T-helper 17 cell (primary cell): ENCODE results near the gene CYP27A1. TPM values are rescaled to one million over a fixed set of nuclear protein-coding genes. Genes with fewer than 3 reads are reported as not detected.
"Not testable (repeated sequence)": the region's sequence is repeated elsewhere in the genome, so short reads cannot be mapped to it uniquely, and the experiment has no call there.

Experiments
- ATAC-seq: fragments of 150-1000 bp; cut with Tn5 transposase; 2 replicates; pipeline ENCODE4 v1.10.0; 2021; ENCODE audit warnings: mild to moderate bottlenecking, moderate library complexity
- DNase-seq, 3 donors: peaks; one replicate each; pipeline versions ENCODE4 v3.0.0 to v3.0.0-alpha.2; 2020 to 2021
- H3K9me3 ChIP-seq: one replicate; pipeline ENCODE4 v1.7.0; 2013; ENCODE audit warnings: low read length, mild to moderate bottlenecking; ENCODE audit not compliant: control insufficient read depth, poor library complexity, severe bottlenecking
- H3K27ac Mint-ChIP-seq: one replicate; pipeline ENCODE4 v1.8.0; 2022; ENCODE audit warnings: mild to moderate bottlenecking, moderate library complexity, mixed read lengths
- H3K27me3 Mint-ChIP-seq: one replicate; pipeline ENCODE4 v1.8.0; 2022; ENCODE audit warnings: mixed read lengths
- H3K36me3 Mint-ChIP-seq: one replicate; pipeline ENCODE4 v1.8.0; 2022; ENCODE audit warnings: low read depth, mixed read lengths
- H3K4me1 Mint-ChIP-seq: one replicate; pipeline ENCODE4 v1.8.0; 2022; ENCODE audit warnings: mild to moderate bottlenecking, mixed read lengths
- H3K4me3 Mint-ChIP-seq: one replicate; pipeline ENCODE4 v1.8.0; 2022; ENCODE audit warnings: mild to moderate bottlenecking, moderate library complexity, mixed read lengths
- total RNA-seq, 4 donors: library from RNA in 2 of 4; stranded (reverse) in 2 of 4; gene quantifications; one replicate each; pipeline ENCODE4 v1.2.3 and lab custom pipeline; 2022 to 2026

The CYP27A1 gene
- total RNA-seq, 2 donors from 2014 or later = 0.39 to 0.52 TPM

DNA sequence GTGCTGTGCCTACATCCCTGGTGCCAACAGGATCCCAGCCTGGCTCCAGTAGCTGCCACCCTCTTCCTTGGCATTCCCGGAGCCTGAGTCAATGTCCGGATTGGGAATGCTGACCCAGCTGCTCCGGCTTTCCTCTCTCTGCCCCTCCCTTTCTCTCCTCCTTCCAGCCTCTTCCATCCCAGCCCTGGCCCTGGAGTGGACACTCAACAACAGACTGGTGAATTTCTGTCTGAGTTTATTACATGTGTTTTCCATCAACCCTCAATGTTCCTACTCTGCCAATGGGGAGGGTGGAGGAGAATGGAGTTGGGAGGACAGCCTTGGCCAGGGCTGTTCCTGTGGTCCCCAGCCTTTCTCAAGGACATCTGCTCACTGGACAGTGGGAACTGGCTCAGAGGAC lies 50.6 kb downstream of the CYP27A1 start:
- DNase-seq (no peak), ATAC-seq (no peak)
- Mint-ChIP-seq H3K4me1 (peaks cover 4% of the 10 kb centered on the region), H3K36me3 (peaks cover 5% of the 10 kb centered on the region), H3K4me3 (no peak overlapping the region), H3K27ac (no peak overlapping the region), H3K27me3 (peaks cover 50% of the 10 kb centered on the region)
- no peaks in the 10 kb centered on the region for H3K9me3 ChIP-seq

DNA sequence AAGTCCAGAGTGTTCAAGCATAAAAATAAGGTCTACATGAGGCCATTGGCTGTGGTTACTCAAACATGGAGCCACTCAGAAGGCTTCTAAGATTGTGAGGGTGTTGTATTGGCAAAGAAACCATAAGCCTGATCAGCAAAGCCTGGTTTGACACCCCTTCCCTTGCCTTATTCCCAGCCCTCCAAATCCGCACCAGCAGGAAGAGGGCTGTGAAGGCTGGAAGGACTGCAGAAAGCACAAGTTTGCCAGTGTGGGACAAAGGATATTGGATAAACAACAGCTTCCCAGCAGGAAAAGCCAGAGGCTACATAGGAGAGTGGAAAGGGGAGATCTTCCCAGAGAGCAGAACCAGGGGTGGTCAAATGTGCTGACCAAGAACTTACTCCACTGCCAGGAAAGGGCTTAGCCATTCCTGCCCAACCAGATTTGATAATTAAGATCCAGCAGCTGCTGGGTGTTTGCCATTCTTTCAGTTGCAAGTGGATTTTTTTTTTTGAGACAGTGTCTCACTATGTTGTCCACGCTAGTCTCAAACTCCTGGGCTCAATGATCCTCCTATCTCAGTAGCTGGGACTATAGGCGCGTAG lies 51.2 kb downstream of the CYP27A1 start:
- DNase-seq = no peak
- no peak overlapping the region for H3K4me3 Mint-ChIP-seq
- H3K27me3 Mint-ChIP-seq = peaks cover 50% of the 10 kb centered on the region
- peaks cover 2% of the 10 kb centered on the region for H3K4me1 Mint-ChIP-seq
- ATAC-seq = no peak
- peaks cover 5% of the 10 kb centered on the region for H3K36me3 Mint-ChIP-seq
- H3K27ac Mint-ChIP-seq = no peak overlapping the region
- H3K9me3 ChIP-seq = no peaks in the 10 kb centered on the region

DNA sequence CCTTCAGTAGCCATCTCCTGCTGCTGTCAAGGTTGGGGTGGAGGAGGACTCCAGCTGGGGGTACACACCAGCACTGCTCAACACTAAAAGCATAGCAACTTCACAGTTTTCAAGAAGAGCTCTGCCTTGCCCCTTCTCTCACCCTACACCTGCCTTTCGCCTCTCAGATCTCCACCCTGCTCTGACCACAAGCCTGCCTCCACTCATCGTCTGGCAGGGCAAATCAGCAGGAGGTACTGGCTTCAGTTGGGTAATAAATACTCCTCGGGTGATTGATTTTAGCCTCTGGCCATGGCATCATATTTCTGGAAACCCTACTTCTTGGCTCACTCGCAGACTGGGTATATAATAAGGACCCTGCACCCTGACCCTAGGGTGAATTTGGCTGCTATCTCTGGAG lies 52.7 kb downstream of the CYP27A1 start:
- H3K4me3 Mint-ChIP-seq = no peak overlapping the region

DNA sequence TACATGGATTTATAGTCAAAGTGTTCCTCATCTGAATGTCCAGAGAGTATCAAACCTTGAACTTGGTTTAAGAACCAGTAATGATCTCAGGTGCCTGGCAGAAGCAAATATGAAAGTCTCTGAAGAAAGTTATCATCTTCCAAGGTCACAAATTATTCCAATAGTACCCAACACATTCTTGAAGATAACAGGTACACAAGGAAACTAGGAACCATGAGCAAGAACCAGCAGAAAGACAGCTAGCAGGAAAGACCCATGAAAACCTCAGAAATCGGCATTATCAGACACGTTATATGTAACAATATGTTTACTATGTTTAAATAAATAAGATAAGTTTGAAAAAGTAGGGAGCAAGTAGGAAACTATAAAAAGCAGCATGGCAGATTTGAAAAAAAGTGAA lies 55.5 kb downstream of the CYP27A1 start:
- Mint-ChIP-seq H3K4me3 (no peak overlapping the region), H3K36me3 (peaks cover 3% of the 10 kb centered on the region), H3K27me3 (peaks cover 34% of the 10 kb centered on the region), H3K4me1 (peaks cover 2% of the 10 kb centered on the region), H3K27ac (no peak overlapping the region)
- ATAC-seq = no peak
- no peaks in the 10 kb centered on the region for H3K9me3 ChIP-seq
- no peak for DNase-seq

More for the DNA sequence above, 52.7 kb downstream of the CYP27A1 start:
- H3K4me1 Mint-ChIP-seq = peaks cover 2% of the 10 kb centered on the region
- peaks cover 5% of the 10 kb centered on the region for H3K36me3 Mint-ChIP-seq
- peaks cover 42% of the 10 kb centered on the region for H3K27me3 Mint-ChIP-seq
- no peaks in the 10 kb centered on the region for H3K9me3 ChIP-seq
- no peak for DNase-seq
- no peak for ATAC-seq
- no peak overlapping the region for H3K27ac Mint-ChIP-seq

DNA sequence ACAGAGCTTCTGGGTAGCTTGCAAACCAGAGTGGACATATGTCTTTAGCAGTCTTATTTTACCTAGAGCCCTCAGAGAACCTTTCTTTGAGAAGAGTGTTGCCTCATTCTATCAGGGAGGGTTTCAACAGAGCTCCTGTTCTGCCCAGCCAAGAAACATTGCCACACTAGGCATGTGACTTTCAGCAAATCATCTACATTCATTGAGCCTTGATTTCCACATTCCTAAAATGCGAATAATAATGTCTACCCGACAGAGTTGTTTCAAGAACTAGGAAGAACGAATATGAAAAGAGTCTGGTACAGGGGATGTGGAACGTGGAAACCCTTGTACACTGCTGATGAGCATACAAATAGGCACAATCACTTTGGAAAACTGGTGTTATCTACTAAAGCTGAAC lies 57.5 kb downstream of the CYP27A1 start:
- Mint-ChIP-seq H3K36me3 (no peaks in the 10 kb centered on the region), H3K27me3 (peaks cover 31% of the 10 kb centered on the region), H3K4me1 (no peaks in the 10 kb centered on the region), H3K27ac (no peak overlapping the region), H3K4me3 (no peak overlapping the region)
- no peak for ATAC-seq
- DNase-seq = no peak
- H3K9me3 ChIP-seq = no peaks in the 10 kb centered on the region

DNA sequence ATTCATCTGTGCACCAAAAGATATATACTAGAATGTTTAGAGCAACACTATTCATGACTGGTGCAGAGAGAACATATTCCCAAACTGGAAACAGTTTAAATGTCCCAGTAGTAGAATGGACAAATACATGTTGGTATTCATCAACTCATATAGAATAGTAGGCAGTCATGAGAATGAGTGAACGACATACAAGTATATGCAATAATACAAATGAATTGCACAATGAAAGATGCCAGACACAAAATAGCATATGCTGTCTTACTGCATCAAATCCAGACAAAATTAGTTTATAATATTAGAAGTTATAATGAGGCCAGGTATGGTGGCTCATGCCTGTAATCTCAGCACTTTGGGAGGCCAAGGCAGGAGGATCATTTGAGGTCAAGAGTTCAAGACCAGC lies 57.9 kb downstream of the CYP27A1 start:
- no peak for DNase-seq
- no peaks in the 10 kb centered on the region for H3K36me3 Mint-ChIP-seq
- peaks cover 28% of the 10 kb centered on the region for H3K27me3 Mint-ChIP-seq
- no peak overlapping the region for H3K27ac Mint-ChIP-seq
- no peak overlapping the region for H3K4me3 Mint-ChIP-seq
- ATAC-seq = no peak
- H3K4me1 Mint-ChIP-seq = no peaks in the 10 kb centered on the region
- no peaks in the 10 kb centered on the region for H3K9me3 ChIP-seq

DNA sequence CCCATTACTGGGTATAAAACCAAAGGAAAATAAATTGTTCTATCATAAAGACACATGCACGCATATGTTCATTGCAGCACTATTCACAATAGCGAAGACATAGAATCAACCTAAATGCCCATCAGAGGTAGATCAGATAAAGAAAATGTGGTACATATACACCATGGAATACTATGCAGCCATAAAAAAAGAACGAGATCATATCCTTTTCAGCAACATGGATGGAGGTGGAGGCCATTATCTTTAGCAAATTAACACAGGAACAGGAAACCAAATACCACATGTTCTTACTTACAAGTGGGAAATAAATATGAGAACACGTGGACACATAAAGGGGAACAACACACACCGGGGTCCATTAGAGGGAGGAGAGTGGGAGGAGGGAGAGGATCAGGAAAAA lies 62.4 kb downstream of the CYP27A1 start:
- H3K9me3 ChIP-seq, H3K36me3 Mint-ChIP-seq, ATAC-seq, H3K4me1 Mint-ChIP-seq, H3K27ac Mint-ChIP-seq, H3K4me3 Mint-ChIP-seq, DNase-seq: not testable (repeated sequence)
- peaks cover 32% of the 10 kb centered on the region for H3K27me3 Mint-ChIP-seq

DNA sequence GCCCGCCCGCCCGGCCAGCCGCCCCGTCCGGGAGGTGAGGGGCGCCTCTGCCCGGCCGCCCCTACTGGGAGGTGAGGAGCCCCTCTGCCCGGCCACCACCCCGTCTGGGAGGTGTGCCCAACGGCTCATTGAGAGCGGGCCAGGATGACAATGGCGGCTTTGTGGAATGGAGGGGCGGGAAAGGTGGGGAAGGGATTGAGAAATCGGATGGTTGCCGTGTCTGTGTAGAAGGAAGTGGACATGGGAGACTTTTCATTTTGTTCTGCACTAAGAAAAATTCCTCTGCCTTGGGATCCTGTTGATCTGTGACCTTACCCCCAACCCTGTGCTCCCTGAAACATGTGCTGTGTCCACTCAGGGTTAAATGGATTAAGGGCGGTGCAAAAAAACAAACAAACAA lies 65.0 kb downstream of the CYP27A1 start:
- not testable (repeated sequence) for H3K27ac Mint-ChIP-seq, H3K4me1 Mint-ChIP-seq, H3K36me3 Mint-ChIP-seq, ATAC-seq, H3K4me3 Mint-ChIP-seq, DNase-seq, H3K9me3 ChIP-seq
- H3K27me3 Mint-ChIP-seq = peaks cover 40% of the 10 kb centered on the region

DNA sequence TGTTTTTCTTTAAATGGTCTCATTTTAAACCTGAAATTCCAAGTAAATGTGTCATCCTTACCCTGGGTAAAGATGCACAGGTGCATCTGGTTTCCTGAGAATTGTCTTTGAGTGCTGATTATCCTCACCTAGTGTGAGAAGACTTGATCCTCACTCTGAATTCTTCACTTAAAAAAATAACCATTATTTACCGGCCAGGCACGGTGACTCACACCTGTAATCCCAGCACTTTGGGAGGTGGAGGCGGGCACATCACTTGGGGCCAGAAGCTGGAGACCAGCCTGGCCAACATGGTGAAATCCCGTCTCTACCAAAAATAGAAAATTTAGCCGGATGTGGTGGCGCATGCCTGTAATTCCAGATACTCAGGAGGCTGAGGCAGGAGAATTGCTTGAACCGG lies 67.8 kb downstream of the CYP27A1 start:
- DNase-seq = no peak
- H3K27ac Mint-ChIP-seq = no peak overlapping the region
- H3K4me1 Mint-ChIP-seq = peaks cover 11% of the 10 kb centered on the region
- no peak for ATAC-seq
- peaks cover 46% of the 10 kb centered on the region for H3K27me3 Mint-ChIP-seq
- H3K9me3 ChIP-seq = no peaks in the 10 kb centered on the region
- H3K36me3 Mint-ChIP-seq = no peaks in the 10 kb centered on the region
- H3K4me3 Mint-ChIP-seq = no peak overlapping the region

DNA sequence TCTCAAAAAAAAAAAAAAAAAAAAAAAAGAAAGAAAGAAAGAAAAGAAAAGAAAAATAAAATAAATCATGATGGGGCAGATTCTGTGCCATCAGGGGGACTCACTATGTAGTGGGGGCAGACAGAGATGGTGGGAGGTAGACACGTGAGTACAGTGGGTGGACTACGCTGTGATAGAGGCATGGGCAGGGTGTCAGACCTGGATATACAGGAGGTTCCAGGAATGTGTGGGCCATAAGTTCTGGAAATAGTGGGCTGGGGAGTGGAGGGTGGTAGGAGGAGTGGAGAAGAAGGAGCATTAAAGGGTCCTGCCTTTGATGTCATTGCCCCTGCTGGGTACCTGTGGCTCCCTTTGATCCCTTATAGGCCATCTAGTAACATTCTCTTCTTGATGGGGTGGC lies 68.8 kb downstream of the CYP27A1 start:
- Mint-ChIP-seq H3K27me3 (peaks cover 57% of the 10 kb centered on the region), H3K27ac (no peak overlapping the region), H3K4me3 (no peak overlapping the region), H3K36me3 (peaks cover 3% of the 10 kb centered on the region), H3K4me1 (peaks cover 11% of the 10 kb centered on the region)
- no peaks in the 10 kb centered on the region for H3K9me3 ChIP-seq
- DNase-seq (no peak), ATAC-seq (no peak)

DNA sequence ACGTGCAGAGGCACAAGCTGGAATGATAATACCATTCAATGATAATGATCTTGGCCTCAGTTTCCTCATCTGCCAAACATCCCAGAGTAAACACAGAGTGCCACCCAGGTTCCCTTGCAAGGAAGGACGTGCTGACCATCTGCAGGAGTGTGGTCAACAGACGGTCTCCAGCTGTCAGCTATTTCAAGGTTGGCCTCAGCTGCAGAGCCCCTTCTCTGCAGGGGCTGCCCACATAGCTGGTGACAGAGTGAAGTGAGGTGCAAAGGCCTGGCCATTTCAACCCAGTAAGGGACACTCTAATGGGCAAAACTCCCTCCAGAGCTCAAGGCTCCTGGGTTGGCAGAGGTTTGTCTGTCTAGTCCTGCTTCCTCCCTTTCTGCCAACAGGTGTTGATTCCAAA lies 69.3 kb downstream of the CYP27A1 start:
- H3K4me1 Mint-ChIP-seq = peaks cover 14% of the 10 kb centered on the region
- H3K36me3 Mint-ChIP-seq = peaks cover 3% of the 10 kb centered on the region
- no peaks in the 10 kb centered on the region for H3K9me3 ChIP-seq
- ATAC-seq = no peak
- H3K4me3 Mint-ChIP-seq = no peak overlapping the region
- no peak for DNase-seq
- H3K27me3 Mint-ChIP-seq = peaks cover 62% of the 10 kb centered on the region
- no peak overlapping the region for H3K27ac Mint-ChIP-seq

DNA sequence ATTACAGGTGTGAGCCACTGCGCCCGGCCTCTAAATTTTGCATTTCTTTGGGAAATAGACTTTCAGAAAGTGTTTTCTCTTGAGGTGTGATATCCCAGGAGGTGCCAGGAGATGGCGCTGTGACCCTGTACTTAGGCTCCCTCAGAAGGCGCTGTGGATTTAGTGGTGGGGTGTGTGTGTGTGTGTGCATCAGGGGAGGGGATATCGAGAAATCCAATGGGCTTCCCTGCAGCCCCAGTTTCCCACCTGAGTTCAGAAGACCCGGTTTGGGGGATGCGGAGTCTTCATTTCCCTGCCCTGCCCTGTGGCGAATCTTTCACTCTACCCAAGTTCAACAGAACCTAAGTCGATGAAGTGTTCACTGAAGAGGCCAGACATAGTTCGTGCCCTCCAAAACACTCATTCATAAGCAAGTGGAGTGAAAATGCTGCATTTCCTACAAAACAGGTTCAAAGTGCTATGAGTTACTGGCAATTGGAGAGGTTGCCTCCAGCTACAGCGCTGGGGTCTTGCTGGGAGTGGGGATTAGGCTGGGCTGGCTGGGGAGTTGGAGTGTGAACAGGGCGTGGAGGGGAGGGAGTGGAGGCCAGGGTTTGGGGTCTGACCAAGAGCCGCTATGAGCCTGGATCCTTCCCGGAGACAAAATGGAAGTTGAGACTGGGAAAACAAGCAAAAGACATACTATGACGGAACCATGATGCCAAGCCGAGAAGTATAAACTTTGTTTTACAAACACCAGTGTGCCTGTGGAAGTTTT lies 71.1 kb downstream of the CYP27A1 start:
- no peaks in the 10 kb centered on the region for H3K9me3 ChIP-seq
- Mint-ChIP-seq H3K4me3 (no peak overlapping the region), H3K27me3 (peaks cover 75% of the 10 kb centered on the region), H3K36me3 (peaks cover 3% of the 10 kb centered on the region), H3K4me1 (peaks cover 11% of the 10 kb centered on the region), H3K27ac (peak overlapping the region; percentile 8)
- peak; percentile 48 to 55 (median 52) for DNase-seq
- ATAC-seq = peak; percentile 87

DNA sequence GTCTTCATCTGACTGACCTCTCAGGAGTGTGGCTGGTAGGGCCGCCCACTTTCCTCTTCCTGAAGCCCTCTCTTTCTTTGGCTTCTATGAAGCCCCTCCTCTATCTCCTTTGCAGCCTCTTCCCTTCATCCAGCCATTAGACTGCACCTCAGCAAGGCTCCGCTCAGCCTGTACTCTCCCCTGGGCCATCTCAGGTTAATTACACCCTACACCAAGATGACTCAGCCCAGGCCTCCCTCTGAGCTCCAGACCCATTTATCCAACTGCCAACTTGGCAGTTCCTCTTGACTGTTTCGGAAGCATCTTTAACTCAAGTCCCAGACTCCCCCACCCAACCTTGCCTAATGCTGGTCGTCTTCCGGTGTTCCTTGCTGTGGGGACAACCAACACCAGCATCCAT lies 71.8 kb downstream of the CYP27A1 start:
- H3K4me1 Mint-ChIP-seq = peaks cover 11% of the 10 kb centered on the region
- peaks cover 3% of the 10 kb centered on the region for H3K36me3 Mint-ChIP-seq
- no peaks in the 10 kb centered on the region for H3K9me3 ChIP-seq
- DNase-seq (no peak), ATAC-seq (no peak)
- H3K27ac Mint-ChIP-seq = peak overlapping the region; percentile 8
- no peak overlapping the region for H3K4me3 Mint-ChIP-seq
- H3K27me3 Mint-ChIP-seq = peaks cover 81% of the 10 kb centered on the region

DNA sequence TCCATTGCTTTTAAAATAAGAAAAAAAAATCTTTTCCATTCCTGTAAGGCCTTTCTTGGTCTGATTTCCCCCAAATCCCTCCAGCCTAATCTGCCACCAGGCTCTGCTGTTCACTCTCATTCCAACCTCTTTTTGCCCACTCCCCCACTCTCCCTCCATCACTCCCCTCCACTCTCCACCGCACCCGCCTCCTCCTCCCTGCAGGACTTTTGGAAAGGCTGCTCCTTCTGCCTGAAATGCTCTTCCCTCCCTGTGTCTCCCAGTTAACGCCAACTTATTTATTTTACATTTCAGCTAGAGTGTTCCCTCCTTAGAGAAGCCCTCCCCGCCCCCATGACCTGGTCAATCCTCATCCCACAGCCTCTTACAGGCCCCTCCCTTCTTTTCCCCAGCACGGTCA lies 72.9 kb downstream of the CYP27A1 start:
- Mint-ChIP-seq H3K27me3 (peaks cover 83% of the 10 kb centered on the region), H3K27ac (no peak overlapping the region), H3K4me3 (no peak overlapping the region), H3K36me3 (peaks cover 3% of the 10 kb centered on the region), H3K4me1 (peaks cover 11% of the 10 kb centered on the region)
- no peak for DNase-seq
- H3K9me3 ChIP-seq = no peaks in the 10 kb centered on the region
- ATAC-seq = no peak
